Right lobe of liver (tissue), 6 donors: ENCODE measurements around the gene UBASH3B. TPM values are rescaled to one million over a fixed set of nuclear protein-coding genes. Genes with fewer than 3 reads are reported as not detected.

Experiments
- ATAC-seq, 4 donors: fragments of 200-7000 bp; cut with Tn5 transposase; one replicate each; pipeline ENCODE4 v1.9.1; 2020; ENCODE audit warnings: mild to moderate bottlenecking in 4 of 4, moderate library complexity in 4 of 4
- DNase-seq, 3 donors: peaks; one replicate each; pipeline ENCODE4 v3.0.0-alpha.2; 2020
- H3K27ac ChIP-seq, 3 donors: fragments of 200-600 bp; one replicate each; pipeline ENCODE4 v1.8.0; 2022
- H3K27me3 ChIP-seq, 2 donors: fragments of 200-600 bp; one replicate each; pipeline ENCODE4 v1.8.0; 2022
- H3K36me3 ChIP-seq, 4 donors: fragments of 200-600 bp; sonication (generic) in 1 of 4; one replicate each; pipeline versions ENCODE4 v1.5.1 to v1.8.0; 2017 to 2022; ENCODE audit warnings: control low read depth in 1 of 4
- H3K4me1 ChIP-seq, 4 donors: fragments of 200-600 bp; sonication (generic) in 1 of 4; one replicate each; pipeline versions ENCODE4 v1.5.1 to v1.8.0; 2017 to 2022; ENCODE audit warnings: control low read depth in 1 of 4
- H3K4me3 ChIP-seq, 3 donors: fragments of 200-600 bp; one replicate each; pipeline ENCODE4 v1.8.0; 2022
- H3K9me3 ChIP-seq, 4 donors: fragments of 200-600 bp; sonication (generic) in 1 of 4; one replicate each; pipeline versions ENCODE4 v1.5.1 to v1.8.0; 2017 to 2022; ENCODE audit warnings: control low read depth in 1 of 4
- POLR2A ChIP-seq: fragments of 450-650 bp; IDR thresholded peaks from one replicate; pipeline ENCODE4 v1.6.1; 2017; ENCODE audit warnings: antibody characterized with exemption, mild to moderate bottlenecking
- WGBS: methylation state at CpG from one replicate; pipeline ENCODE4 v1.1.6; 2018; ENCODE audit warnings: low coverage, low lambda C conversion rate; ENCODE audit not compliant: insufficient coverage; ENCODE audit errors: missing lambda C conversion rate; 5-methylcytosine and 5-hydroxymethylcytosine counted together
- intact Hi-C, 2 donors: fragments of 100-400 bp; cut with DNase I; formaldehyde crosslinking; loops; one replicate each; pipeline versions ENCODE4 v1.11.2 to v1.14.1; 2022
- total RNA-seq, 6 experiments: library from RNA; depleted of rRNA in 2 of 6; stranded (reverse); fragments of >200 nt in 2 of 6; fragmentation: NEBNext Ultra II Directional in 3 of 6; extraction: Animal tissue kit (Norgen Biotek cat#: 25700) in 3 of 6; gene quantifications; one replicate each; pipeline versions ENCODE4 v1.1.0 to v1.2.4, GENCODE V29; 2016 to 2023
- TF ChIP-seq, protein P1 (sequence below), 4 donors: fragments of 200-600 bp in 3 of 4; fragments of 450-650 bp in 1 of 4; IDR thresholded peaks; one replicate each; pipeline versions ENCODE4 v1.5.1 to v1.8.0; 2016 to 2022; ENCODE audit warnings: antibody characterized with exemption in 4 of 4, mild to moderate bottlenecking in 2 of 4
- donor health status: DM: no; HTN: yes; CAD: no.
- donor health status: DM: no; HTN: no; CAD: no.
- donor health status: DM: no; HTN: no; CAD: no.
- donor health status: DM: no; HTN: yes; CAD: no.
- donor health status: DM: no; HTN: yes; CAD: no.

UBASH3B gene
- total RNA-seq, 6 experiments from 2014 or later = 1.7 to 10.5 (median 2.4) TPM

DNA sequence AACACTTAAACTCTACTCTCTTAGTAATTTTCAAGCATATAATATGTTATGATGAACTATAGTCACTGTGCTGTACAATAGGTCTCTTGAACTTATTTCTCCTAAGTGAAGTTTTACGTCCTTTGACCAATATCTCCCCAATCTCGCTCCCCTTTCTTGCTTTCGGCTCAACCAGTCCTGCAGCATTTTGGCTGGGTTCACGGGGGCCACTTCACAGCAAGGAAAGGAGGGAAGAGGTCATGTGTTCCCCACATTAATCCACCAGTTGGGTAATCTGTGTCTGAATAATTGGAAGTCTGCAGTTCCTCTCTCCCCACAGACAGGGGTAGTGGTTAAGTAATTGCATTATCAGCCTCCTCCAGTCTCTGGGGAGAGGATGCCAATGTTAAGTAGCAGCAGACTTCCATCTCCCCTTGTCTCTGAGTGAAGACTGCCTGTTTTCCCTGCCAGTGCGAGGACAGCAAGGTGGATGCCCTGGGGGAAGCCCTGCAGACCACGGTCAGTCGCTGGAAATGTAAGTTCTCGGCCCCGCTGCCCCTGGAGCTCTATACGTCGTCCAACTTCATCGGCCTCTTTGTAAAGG, 123.6 kb downstream of the UBASH3B start:
- no peak for DNase-seq
- TF ChIP-seq, protein P1, sequence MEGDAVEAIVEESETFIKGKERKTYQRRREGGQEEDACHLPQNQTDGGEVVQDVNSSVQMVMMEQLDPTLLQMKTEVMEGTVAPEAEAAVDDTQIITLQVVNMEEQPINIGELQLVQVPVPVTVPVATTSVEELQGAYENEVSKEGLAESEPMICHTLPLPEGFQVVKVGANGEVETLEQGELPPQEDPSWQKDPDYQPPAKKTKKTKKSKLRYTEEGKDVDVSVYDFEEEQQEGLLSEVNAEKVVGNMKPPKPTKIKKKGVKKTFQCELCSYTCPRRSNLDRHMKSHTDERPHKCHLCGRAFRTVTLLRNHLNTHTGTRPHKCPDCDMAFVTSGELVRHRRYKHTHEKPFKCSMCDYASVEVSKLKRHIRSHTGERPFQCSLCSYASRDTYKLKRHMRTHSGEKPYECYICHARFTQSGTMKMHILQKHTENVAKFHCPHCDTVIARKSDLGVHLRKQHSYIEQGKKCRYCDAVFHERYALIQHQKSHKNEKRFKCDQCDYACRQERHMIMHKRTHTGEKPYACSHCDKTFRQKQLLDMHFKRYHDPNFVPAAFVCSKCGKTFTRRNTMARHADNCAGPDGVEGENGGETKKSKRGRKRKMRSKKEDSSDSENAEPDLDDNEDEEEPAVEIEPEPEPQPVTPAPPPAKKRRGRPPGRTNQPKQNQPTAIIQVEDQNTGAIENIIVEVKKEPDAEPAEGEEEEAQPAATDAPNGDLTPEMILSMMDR (IDR thresholded peaks at IDR 0.05) = no peak
- no peak for TF ChIP-seq POLR2A
- WGBS = 62% methylated on average over 7 of the region's 12 CpGs
- no peaks in the 10 kb centered on the region for H3K4me1 ChIP-seq
- no peak overlapping the region for H3K27ac ChIP-seq
- intact Hi-C loops = no loop called here
- no peaks in the 10 kb centered on the region for H3K36me3 ChIP-seq
- no peaks in the 10 kb centered on the region for H3K9me3 ChIP-seq
- H3K27me3 ChIP-seq = peaks cover 0 to 6% of the 10 kb centered on the region in 2 donors
- no peak for ATAC-seq
- no peak overlapping the region for H3K4me3 ChIP-seq

DNA sequence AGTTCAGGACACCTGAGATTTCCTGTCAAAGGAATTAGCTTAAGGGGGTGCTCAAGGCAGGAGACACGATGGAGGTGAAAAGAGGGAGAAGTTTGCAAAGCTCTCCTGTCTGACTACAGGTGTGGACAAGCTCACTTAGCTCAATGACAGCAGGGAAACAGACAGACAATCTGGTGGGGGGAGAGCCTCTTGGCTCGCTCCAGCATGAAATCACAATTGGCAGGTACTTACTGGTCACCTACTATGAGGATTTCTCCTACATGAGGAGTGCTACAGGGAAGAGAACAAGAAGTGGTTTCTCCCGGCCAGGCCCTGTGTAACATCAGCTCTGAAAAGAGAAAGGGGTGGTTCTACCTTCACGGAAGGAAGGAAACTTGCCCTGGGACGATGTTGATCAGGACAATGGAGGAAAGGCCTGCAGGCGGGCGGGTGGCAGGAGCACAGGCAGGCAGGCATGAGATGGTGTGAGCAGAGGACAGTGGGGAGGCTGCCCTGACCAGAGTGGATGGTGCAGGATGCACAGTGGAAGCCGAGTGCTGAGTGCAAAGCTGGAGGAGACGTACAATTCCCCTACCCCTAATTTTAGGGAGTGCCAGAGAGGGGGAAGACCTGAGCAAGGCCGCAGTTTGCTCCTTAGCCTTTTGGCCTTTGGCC, 124.9 kb downstream of the UBASH3B start:
- TF ChIP-seq, protein P1 (IDR thresholded peaks at IDR 0.05) = no peak
- no peak for TF ChIP-seq POLR2A
- intact Hi-C loops = loop anchor here (5.0 kb wide), 1 partner anchor 148 kb away; no protein-coding TSS in a partner anchor
- 63% methylated on average over 8 of the region's 10 CpGs for WGBS
- no peak for ATAC-seq
- Histone ChIP-seq H3K27ac (no peak overlapping the region), H3K9me3 (no peaks in the 10 kb centered on the region), H3K4me1 (no peaks in the 10 kb centered on the region), H3K4me3 (no peak overlapping the region), H3K36me3 (peaks cover 0 to 1% (median 0%) of the 10 kb centered on the region in 4 donors), H3K27me3 (peaks cover 0 to 6% of the 10 kb centered on the region in 2 donors)
- no peak for DNase-seq

DNA sequence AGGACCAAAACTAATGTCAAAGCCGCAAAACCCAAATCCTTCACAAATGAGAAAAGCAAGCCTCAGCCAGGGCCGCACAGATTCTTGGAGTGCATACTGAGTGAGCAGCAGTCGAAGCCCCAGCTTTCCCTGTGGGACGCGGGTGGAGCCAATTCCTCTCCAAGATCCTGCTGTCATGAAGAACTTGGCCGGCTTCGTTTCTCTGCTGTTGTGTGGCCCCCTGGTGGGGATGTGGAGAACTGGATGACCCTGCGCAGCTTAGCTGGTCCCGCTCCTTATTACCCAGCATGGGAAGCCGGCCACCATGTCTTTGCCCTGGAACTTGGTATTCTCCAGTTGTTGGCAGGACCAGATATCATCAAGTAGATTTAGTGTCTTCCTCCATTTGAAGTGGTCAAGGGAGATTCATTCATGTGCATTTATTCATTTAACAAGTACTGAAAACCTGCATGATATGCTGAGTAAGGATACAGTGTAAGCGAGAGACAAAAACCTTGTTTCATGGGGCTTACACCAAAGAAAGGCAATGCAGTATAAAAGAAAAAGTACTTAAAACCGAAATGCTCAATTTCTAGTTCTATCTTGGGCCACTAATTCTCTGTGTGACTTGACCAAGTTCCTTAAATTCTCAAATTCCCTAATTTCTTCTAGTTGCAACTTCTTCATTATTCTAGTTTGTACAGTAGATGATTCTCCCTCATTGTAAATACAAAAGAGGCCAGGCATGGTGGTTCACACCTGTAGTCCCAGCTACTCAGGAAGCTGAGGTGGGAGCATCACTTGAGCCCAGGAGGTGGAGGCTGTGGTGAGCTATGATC, 126.1 kb downstream of the UBASH3B start:
- Histone ChIP-seq H3K4me1 (no peaks in the 10 kb centered on the region), H3K4me3 (no peak overlapping the region), H3K27ac (no peak overlapping the region), H3K27me3 (peaks cover 0 to 6% of the 10 kb centered on the region in 2 donors), H3K9me3 (no peaks in the 10 kb centered on the region), H3K36me3 (peaks cover 0 to 1% (median 0%) of the 10 kb centered on the region in 4 donors)
- ATAC-seq (peak; percentile 98 to 99 (median 98)), DNase-seq (peak; percentile 83 to 84 (median 84))
- 16% methylated on average over 10 of the region's 12 CpGs for WGBS
- intact Hi-C loops = loop anchor here (5.0 kb wide), 1 partner anchor 149 kb away; no protein-coding TSS in a partner anchor
- TF ChIP-seq, protein P1 (IDR thresholded peaks at IDR 0.05) = peak; percentile 87 to 95 (median 90)
- no peak for TF ChIP-seq POLR2A

DNA sequence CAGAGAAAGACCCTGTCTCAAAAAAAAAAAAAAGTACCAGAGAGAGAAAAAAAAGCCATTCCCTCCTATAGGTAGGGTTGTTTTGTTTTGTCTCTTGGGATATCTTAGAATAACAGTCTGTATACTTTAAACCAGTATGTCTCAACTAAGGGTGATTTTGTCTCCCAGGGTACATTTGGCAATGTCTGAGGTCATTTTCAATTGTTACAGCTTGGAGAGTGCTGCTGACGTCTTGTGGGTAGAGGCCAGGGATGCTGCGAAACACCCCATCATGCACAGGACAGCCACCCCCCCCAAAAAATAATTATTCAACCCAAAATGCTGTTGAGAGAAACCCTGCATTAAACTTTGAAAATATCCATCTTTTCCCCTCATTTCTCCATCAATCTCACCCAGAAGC, 126.7 kb downstream of the UBASH3B start:
- no peaks in the 10 kb centered on the region for H3K4me1 ChIP-seq
- no peak for DNase-seq
- TF ChIP-seq, protein P1 (IDR thresholded peaks at IDR 0.05) = no peak
- no peak for TF ChIP-seq POLR2A
- ATAC-seq = no peak
- H3K27me3 ChIP-seq = peaks cover 0 to 6% of the 10 kb centered on the region in 2 donors
- H3K4me3 ChIP-seq = no peak overlapping the region
- H3K36me3 ChIP-seq = peaks cover 0 to 1% (median 0%) of the 10 kb centered on the region in 4 donors
- no peak overlapping the region for H3K27ac ChIP-seq
- 56% methylated on average over 2 of the region's 2 CpGs for WGBS
- no peaks in the 10 kb centered on the region for H3K9me3 ChIP-seq
- intact Hi-C loops = loop anchor here (5.0 kb wide), 1 partner anchor 150 kb away; no protein-coding TSS in a partner anchor
